Measurements from ENCODE around the gene ZP1.

DNA sequence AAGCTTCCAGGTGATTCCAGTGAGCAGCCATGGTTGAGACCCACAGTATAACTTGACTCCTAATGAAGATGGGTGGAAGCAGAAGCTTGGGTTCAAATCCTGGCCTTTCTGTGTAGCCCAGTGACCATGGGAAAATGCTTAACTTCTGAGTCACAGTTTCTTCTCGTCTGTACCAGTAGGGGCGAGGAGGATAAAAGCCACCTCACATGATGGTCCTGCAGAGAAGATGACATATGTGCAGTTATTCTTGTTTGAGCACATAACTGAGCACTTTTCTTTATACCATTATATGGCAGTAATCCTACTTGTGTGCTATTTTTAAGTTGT, 51.6 kb downstream of the ZP1 start:
- TF ChIP-seq POLR2A (IDR thresholded peaks at IDR 0.05; ENCODE audit: low read depth, low read length): no peak
- TF ChIP-seq POLR2AphosphoS5 (IDR thresholded peaks at IDR 0.05; ENCODE audit: low read depth, low read length): no peak
- no peak for TF ChIP-seq TAF1 (IDR thresholded peaks at IDR 0.05; ENCODE audit: borderline replicate concordance, low read depth, low read length)
